ENCODE results near the gene FAM169A.
"Not testable (repeated sequence)": the region's sequence is repeated elsewhere in the genome, so short reads cannot be mapped to it uniquely, and the experiment has no call there.

The FAM169A gene

DNA sequence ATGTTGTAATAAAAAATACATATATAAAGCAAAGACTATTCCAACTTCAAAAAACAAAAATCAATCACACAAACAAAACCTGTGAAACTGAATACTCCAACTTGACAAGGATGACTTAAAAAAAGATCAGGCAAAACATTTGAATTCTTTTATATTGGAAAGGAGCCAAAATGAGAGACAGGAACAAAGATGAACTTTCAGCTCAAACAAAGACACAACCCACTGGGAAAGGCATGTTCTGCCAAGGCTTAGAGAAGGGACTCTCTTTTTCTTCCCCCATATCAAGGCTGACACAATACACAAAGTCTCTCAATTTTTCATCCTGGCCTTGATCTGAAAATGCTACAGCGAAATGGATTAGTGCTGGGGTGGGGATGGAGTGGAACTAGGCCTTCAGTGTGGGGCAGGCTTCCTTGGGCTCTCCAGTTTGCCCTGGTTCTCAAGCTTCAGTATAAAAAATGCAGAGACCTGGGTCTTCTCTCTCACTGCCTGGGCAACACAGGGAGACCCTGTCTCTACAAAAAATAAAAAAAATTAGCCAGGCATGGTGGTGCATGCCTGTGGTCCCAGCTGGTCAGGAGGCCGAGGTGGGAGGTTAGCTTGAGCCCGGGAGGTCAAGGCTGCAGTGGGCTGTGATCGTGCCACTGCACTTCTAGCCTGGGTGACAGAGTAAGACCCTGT is 11.6 kb upstream of the FAM169A start:
- no peak overlapping the region for H3K4me3 ChIP-seq
- TF ChIP-seq, protein P1, sequence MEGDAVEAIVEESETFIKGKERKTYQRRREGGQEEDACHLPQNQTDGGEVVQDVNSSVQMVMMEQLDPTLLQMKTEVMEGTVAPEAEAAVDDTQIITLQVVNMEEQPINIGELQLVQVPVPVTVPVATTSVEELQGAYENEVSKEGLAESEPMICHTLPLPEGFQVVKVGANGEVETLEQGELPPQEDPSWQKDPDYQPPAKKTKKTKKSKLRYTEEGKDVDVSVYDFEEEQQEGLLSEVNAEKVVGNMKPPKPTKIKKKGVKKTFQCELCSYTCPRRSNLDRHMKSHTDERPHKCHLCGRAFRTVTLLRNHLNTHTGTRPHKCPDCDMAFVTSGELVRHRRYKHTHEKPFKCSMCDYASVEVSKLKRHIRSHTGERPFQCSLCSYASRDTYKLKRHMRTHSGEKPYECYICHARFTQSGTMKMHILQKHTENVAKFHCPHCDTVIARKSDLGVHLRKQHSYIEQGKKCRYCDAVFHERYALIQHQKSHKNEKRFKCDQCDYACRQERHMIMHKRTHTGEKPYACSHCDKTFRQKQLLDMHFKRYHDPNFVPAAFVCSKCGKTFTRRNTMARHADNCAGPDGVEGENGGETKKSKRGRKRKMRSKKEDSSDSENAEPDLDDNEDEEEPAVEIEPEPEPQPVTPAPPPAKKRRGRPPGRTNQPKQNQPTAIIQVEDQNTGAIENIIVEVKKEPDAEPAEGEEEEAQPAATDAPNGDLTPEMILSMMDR (IDR thresholded peaks at IDR 0.05) = no peak
- no peak overlapping the region for H3K27ac ChIP-seq
- DNase-seq (ENCODE audit: low spot score) = no peak

DNA sequence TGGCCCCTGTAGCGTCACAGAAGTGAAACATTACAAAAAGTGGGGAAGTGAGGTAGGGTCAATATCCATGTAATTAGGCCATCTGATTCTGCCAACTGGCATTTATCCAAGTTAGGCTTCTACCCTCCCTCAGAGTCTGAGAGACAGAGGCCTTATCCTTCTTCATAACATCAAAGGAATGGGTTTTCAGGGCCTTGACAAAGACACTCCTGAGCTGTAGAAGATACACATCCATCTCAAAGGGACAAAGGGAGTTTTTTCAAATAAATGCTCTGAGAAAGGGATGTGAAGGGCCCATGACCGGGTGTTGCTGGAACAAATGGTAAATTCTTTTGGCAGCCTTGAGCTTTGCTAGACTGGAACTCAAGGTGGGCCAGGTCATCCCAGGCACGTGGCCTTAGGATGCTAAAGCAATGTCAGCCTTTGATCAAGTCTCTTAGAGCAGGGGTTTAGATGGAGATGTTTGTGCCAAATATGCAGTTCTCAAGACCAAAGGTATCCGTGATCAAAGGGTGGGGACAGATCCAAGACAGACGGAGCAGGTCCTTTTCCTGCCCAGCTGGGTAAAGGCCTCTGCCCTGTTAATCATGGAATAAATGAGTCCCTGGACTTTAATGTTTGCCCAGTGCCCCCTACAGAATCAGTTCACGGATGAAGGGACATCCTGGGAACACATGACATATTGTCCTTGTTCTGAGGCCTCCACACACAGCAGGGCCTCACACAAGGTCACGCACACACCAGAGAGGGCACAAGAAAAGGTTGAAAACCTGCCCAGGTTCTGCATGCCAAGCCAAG is 10.0 kb upstream of the FAM169A start:
- no peak for DNase-seq (ENCODE audit: low spot score)
- Histone ChIP-seq H3K4me3 (no peak overlapping the region), H3K27ac (no peak overlapping the region)
- TF ChIP-seq, protein P1 (IDR thresholded peaks at IDR 0.05) = no peak

DNA sequence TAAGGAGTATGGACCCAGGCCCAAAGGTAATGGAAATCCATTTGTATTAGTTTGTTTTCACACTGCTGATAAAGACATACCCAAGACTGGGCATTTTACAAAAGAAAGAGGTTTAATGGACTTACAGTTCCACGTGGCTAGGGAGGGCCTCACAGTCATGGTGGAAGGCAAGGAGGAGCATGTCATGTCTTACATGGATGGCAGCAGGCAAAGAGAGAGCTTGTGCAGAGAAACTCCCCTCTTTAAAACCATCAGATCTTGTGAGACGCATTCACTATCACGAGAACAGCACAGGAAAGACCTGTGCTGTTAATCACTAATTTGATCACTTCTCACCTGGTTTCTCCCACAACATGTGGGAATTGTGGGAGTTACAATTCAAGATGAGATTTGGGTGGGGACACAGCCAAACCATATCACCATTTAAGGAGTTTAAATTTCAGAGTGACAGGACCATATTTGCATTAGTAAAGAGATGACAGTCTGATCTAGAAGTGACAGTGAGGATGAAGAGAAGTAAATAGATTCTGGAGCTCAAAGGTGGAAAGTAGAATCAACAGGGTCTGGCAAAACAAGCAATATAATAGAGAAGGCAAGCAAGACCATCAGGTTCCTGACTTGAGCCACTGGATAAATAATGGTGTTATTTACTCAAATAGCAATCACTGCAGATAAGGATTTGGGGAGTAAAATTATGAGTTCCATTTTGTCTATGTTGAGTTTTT is 7.5 kb upstream of the FAM169A start:
- no peak overlapping the region for H3K27ac ChIP-seq
- H3K4me3 ChIP-seq = no peak overlapping the region
- DNase-seq (ENCODE audit: low spot score) = no peak
- TF ChIP-seq, protein P1 (IDR thresholded peaks at IDR 0.05) = no peak

DNA sequence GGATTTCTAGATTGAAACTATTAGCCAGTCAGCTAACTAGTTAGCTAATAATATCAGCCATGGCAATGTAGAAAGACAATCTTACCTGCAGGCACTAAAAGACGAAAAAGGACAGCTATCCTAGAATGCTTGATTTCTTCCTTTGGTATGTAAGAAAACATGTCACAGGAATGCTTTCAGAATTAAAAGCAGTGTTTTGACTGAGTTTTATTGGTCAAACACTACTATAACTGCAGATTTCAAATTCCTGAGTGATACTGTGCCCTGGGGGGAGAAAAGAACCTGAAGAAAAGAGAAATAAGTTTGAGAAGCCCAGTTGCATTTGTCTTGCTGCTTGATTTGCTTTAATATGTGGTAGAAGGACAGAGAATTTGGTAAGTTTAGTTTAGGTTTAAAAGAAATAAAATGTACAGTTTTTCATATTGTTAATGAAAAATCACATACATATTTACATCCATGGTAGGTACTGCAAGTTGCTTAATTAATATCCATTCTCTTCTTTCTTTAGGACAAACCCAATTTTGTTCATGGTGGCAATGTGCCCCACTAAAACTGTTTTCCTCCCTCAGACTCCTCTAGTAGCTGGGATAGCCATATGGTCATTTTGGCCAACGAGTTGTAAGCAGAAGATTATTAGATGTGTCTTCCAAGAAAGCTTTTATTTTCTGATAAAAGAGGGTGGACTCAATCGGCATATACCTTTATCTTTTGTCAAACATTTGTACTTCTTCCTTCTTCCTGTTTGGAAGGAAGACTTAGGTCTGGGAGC is 4.3 kb upstream of the FAM169A start:
- TF ChIP-seq, protein P1 (IDR thresholded peaks at IDR 0.05) = no peak
- DNase-seq (ENCODE audit: low spot score) = no peak
- no peak overlapping the region for H3K27ac ChIP-seq
- H3K4me3 ChIP-seq = no peak overlapping the region

DNA sequence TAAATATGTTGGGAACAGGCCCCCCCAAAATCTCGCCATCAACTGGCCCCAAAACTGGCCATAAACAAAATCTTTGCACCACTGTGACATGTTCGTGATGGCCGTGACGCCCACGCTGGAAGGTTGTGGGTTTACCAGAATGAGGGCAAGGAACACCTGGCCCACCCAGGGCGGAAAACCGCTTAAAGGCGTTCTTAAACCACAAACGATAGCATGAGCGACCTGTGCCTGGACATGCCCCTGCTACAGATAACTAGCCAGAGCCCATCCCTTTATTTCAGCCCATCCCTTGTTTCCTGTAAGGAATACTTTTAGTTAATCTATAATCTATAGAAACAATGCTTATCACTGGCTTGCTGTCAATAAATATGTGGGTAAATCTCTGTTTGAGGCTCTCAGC is 3.2 kb upstream of the FAM169A start:
- H3K4me3 ChIP-seq; H3K27ac ChIP-seq; DNase-seq (ENCODE audit: low spot score): not testable (repeated sequence)

DNA sequence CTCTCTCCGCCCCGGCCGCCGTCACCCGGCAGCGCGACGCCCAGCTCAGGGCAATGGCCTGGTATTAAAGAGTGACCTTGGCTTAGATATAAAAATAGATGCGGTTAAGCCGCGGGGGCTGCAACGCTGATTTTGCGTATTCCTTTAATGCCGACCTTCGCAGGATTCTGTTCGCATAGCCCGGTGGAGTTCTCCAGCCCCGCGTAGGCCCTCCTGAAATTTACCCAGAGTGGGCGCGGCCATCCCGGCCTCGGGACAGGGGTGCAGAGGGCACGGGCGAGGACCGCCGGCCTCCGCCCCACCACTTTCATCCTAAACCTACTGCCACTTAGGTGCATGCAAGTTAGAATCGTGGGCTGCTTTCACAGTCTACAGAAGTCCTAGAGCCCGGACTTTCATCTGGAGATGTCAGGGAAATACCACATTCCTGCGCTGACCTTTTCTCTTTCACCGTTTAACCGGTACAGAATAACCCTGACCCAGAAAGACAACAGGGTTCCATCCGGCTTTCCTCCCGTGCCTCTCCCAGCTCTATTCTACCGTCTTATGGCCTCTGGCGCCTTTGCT is 492 bp upstream of the FAM169A start:
- no peak overlapping the region for H3K27ac ChIP-seq
- no peak for DNase-seq (ENCODE audit: low spot score)
- peak overlapping the region; percentile 82 for H3K4me3 ChIP-seq
- TF ChIP-seq, protein P1 (IDR thresholded peaks at IDR 0.05) = no peak

All from coronary artery (tissue), 2 donors.